GDM1 (cell line): Measurements from ENCODE around the gene NBPF3.
A peak's percentile ranks its signal among the peaks of the same experiment; 100 is the strongest.
"Not testable (repeated sequence)": the region's sequence is repeated elsewhere in the genome, so short reads cannot be mapped to it uniquely, and the experiment has no call there.

ENCODE experiments used
- DNase-seq: peaks from one replicate; lab custom pipeline; 2025; lab: John Stamatoyannopoulos, UW

The NBPF3 gene

DNA sequence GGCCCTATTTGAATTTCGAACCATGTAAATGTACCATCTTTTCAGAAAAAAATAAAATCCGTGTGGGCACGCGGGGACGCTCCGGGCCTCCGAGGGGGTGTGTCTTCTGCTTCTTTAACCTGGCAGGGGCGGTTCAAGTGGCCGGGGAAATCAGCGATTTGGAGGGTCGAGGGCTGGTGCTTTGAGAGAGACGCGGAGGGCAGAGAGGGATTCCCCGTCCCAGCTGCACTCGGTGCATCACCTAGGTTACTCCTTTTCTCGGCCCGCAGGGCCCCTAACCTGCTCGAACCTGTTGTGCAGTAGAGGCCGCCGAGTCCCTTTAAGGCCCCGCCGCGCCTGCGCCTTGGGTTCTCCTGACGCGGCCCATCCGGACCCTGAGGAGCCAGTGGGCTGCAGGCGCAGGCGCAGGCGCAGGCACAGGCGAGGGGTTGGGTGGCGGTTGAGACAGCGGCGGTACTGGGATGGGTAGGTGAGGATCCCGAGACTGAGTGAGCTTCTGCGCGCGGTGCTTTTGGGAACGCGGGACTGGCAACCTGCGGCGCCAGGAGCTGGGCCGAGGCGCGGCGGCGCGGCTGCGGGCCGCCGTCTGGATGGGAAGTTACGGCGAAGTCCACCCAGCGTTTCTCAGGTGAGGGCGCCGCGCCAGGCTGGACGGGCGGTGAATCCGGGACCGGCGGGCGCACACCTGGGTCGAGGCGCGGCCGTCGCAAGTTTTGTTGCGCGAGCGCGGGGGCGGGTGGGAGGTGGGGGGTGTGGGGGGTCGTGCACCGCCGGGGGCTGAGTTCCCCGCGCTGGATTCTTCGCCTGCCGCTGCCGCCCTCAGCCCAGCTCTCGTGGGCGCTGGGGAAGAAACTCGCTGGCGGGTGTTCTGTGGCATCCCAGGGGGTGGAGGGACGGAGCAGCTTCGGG is at the start of gene NBPF3:
Gene NBPF3, plus strand, starts transcription at position 417 of the 909 bp plus-strand sequence. CDS start 4,950 bp downstream, outside the sequence.
- DNase-seq = peak; percentile 74

- no peak for DNase-seq
Observed at GRCh38 chr1:21391497-21391896, 48.4 kb upstream of the NBPF3 start.

- DNase-seq = no peak
Observed at GRCh38 chr1:21392587-21393263, 47.2 kb upstream of the NBPF3 start.

DNA sequence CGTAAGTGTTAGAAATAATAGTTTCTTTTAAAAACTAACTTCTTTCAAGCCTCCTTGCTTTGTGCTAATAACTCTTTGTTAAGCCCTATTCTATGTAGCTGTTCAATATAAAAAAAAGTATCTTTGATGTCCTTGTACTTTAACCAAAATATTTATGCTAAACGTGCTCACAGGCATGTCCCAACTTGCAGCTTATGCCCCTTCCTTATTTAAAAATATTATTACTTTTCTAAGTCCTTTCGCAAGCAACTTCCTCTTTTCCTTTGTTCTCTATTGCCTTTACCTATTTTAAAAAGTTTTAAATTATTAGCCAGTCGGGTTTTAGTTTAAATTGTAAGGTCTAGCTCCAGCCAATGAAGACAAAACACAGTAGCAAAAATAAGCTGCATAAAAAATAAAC is 43.4 kb upstream of the NBPF3 start:
- DNase-seq = no peak

- no peak for DNase-seq
Observed at GRCh38 chr1:21397813-21398188, 42.1 kb upstream of the NBPF3 start.

DNA sequence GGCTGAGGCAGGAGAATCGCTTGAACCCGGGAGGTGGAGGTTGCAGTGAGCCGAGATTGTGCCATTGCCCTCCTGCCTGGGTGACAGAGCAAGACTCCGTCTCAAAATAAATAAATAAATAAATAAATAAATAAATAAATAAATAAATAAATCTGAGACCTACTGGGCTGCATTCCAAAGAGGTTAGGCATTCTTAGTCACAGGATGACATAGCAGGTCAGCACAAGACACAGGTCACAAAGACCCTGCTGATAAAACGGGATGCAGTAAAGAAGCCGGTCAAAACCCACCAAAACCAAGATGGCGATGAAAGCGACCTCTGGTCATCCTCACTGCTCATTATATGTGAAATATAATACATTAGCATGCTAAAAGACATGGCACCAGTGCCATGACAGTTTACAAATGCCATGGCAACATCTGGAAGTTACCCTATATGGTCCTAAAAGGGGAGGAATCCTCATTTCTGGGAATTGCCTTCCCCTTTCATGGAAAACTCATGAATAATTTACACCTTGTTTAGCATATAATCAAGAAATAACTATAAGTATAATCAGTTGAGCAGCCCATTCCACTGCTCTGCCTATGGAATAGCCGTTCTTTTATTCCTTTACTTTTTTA is 38.1 kb upstream of the NBPF3 start:
- not testable (repeated sequence) for DNase-seq

- DNase-seq = no peak
Observed at GRCh38 chr1:21406659-21407058, 33.3 kb upstream of the NBPF3 start.

DNA sequence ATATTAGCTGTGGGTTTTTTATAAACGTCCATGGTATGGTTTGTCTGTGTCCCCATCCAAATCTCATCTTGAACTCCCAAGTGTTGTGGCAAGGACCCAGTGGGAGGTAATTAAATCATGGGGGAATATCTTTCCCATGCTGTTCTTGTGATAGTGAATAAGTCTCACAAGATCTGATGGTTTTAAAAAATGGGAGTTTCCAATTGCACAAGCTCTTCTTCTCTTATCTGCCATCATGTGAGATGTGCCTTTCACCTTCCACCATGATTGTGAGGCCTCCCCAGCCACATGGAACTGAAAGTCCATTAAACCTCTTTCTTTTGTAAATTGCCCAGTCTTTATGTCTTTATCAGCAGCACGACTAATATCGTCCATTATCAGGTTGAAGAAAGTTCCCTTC is 30.0 kb upstream of the NBPF3 start:
- DNase-seq = not testable (repeated sequence)

DNA sequence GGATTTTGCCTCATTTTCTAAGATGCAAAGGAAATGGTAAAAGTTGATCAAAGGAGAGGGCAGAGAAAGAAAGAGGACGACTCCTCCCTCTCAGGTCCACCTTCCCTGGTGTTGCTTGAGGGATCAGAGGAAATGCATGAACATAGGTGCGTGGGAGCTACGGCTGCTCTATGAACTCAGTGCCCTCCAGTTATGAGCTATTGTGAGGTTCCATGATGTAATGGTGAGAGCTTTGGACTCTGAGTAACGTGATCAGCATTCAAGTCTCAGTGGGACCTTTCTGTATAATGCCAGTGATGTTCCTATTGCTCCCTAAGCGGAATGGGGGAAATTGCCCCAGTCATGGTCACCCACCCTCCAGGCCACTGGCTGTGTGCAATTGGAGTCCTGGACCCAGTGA is 25.9 kb upstream of the NBPF3 start:
- no peak for DNase-seq

DNA sequence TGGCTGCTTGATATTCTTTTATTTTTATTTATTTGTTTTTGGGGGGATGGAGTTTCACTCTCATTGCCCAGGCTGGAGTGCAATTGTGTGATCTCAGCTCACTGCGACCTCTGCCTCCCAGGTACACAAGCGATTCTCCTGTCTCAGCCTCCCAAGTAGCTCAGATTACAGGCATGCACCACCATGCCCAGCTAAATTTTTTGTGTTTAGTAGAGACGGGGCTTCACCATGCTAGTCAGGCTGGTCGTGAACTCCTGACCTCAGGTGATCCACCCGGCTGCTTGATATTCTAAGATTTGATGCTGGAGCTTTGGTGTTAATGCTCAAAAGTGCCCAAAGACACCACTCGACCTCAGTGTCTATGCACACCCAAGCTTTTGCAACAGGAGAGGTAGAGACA is 19.6 kb upstream of the NBPF3 start:
- not testable (repeated sequence) for DNase-seq

GRCh38 chr1:21421307-21421706 is 18.6 kb upstream of the NBPF3 start:
- not testable (repeated sequence) for DNase-seq

GRCh38 chr1:21427798-21428480 is 12.0 kb upstream of the NBPF3 start:
- DNase-seq = not testable (repeated sequence)

DNA sequence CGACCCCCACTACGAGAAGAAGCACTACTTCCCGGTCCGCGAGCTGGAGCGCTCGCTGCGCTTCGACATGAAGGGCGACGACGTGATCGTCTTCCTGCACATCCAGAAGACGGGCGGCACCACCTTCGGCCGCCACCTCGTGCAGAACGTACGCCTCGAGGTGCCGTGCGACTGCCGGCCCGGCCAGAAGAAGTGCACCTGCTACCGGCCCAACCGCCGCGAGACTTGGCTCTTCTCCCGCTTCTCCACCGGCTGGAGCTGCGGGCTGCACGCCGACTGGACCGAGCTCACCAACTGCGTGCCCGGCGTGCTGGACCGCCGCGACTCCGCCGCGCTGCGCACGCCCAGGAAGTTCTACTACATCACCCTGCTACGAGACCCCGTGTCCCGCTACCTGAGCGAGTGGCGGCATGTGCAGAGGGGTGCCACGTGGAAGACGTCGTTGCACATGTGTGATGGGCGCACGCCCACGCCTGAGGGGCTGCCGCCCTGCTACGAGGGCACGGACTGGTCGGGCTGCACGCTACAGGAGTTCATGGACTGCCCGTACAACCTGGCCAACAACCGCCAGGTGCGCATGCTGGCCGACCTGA is 11.4 kb upstream of the NBPF3 start:
- not testable (repeated sequence) for DNase-seq

GRCh38 chr1:21429210-21429609 is 10.7 kb upstream of the NBPF3 start:
- DNase-seq = not testable (repeated sequence)

GRCh38 chr1:21430875-21431274 is 9.1 kb upstream of the NBPF3 start:
- not testable (repeated sequence) for DNase-seq

- no peak for DNase-seq
Observed at GRCh38 chr1:21434394-21434793, 5.5 kb upstream of the NBPF3 start.

- no peak for DNase-seq
Observed at GRCh38 chr1:21435646-21436487, 4.1 kb upstream of the NBPF3 start.

DNA sequence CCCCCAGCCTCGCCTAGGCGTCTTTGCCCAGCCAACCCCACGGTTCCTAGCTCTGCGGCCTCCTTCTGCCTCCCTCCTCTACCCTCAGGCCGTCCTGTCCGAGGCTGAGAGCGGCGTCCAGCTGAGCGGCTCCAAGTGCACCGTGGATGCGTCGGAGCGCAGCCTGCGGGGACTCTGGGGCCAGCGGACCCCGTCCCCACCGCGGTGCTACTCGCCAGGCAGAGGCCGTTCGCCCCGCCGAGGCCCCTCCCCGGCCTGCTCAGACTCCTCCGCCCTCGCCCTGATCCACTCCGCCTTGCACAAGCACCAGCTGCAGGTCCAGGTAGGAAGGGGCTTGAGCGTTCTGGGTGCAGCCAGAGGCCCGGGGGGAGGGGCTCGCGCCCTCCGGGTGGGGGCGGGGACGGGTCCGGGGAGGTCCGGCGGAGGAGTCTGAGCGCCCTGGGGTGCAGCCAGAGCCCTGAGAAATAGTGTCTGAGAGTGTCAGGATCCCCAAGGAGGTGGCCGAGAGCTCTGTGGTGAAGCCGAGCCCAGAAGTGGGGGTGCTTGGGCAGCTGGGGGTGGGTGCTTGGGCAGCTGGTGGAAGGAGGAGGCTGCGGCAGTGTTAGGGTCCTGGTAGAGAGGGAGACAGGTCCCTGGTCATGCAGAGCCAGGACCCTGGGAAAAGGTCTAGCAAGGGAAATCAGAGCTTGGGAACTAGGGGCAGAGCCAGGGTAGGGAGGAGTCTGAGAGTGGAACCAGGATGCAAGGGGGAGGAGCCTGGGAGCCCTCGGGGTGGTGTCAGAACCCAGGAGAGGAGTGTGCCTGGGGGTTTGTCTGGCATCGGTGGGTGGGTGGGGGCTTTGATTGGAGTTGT is 3.2 kb upstream of the NBPF3 start:
- no peak for DNase-seq

DNA sequence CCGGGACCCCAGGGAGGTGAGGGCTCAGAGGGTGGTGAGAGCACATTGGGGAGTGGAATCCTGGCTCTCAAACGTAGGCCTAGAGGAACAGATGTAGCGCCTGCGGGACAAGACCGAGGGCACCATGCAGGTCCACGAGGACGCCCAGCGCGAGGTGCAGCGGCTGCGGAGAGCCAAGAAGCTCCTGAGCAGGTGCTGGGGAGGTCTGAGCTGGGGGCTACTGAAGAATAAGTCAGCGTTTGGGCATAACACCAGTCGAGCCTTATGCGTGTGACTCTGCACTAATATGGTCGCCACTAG is 2.6 kb upstream of the NBPF3 start:
- no peak for DNase-seq
